HUES48 (cell line): ENCODE results near the gene PIP4P1.
A peak's percentile ranks its signal among the peaks of the same experiment; 100 is the strongest.

ENCODE experiments used
- H3K27ac ChIP-seq: one replicate; pipeline ENCODE4 v1.7.0; 2013; ENCODE audit warnings: low read depth, low read length, inconsistent platforms
- H3K27me3 ChIP-seq: 2 replicates; pipeline ENCODE4 v1.6.1; 2013; ENCODE audit warnings: mild to moderate bottlenecking, low read length; ENCODE audit not compliant: control insufficient read depth, insufficient read depth
- H3K36me3 ChIP-seq: 2 replicates; pipeline ENCODE4 v1.6.1; 2013; ENCODE audit warnings: low read length; ENCODE audit not compliant: control insufficient read depth, insufficient read depth
- H3K4me1 ChIP-seq: 2 replicates; pipeline ENCODE4 v1.6.1; 2013; ENCODE audit warnings: mild to moderate bottlenecking, low read length; ENCODE audit not compliant: control insufficient read depth, insufficient read depth
- H3K4me3 ChIP-seq: 2 replicates; pipeline ENCODE4 v1.5.1; 2013; ENCODE audit warnings: mild to moderate bottlenecking, low read depth, low read length
- H3K9ac ChIP-seq: 2 replicates; pipeline ENCODE4 v1.6.1; 2013; ENCODE audit warnings: mild to moderate bottlenecking, low read depth, low read length, moderate library complexity
- H3K9me3 ChIP-seq: 2 replicates; pipeline ENCODE4 v1.6.1; 2013; ENCODE audit warnings: low read length; ENCODE audit not compliant: control insufficient read depth, insufficient read depth

Gene PIP4P1

DNA sequence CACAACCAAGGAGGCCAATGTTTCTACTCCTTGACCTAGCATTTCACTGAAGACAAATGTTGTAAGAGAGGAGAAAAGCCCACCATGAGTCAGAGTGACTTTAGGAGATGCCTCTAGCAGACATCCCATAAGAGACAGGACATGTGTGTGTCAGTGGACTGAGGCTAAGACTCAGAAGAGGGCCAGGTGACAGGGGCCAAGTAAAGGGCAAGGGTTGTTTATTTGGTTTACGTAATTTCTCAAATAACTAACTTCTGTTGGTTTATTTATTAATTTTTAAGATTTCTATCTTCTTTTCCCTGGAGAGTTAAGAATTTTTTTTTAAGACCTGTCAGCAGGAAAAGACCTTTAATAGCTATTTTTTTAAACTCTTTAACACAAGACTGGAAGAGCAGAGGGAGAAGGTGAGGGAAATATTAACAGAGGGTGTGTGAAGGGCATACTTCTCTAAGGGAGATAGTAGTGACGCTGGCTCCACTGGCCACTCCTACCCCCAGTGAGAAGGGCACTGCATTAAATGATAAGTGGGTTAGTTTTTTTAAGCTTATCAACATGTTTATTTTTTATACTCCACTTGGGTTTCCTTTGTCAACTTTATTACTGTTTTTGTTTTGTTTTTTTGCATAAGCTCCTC, 11.4 kb upstream of the PIP4P1 start:
- peaks cover 59% of the 10 kb centered on the region for H3K36me3 ChIP-seq
- no peak overlapping the region for H3K4me3 ChIP-seq
- no peaks in the 10 kb centered on the region; the same call in 1 of the 2 replicates for H3K4me1 ChIP-seq
- no peak overlapping the region for H3K9ac ChIP-seq
- no peak overlapping the region for H3K27ac ChIP-seq
- H3K9me3 ChIP-seq, result no peaks in the 10 kb centered on the region
- H3K27me3 ChIP-seq, result no peaks in the 10 kb centered on the region

GRCh38 chr14:20470603-20470901, 9.3 kb upstream of the PIP4P1 start:
- Histone ChIP-seq H3K4me1 (no peaks in the 10 kb centered on the region; the same call in 1 of the 2 replicates), H3K27ac (no peak overlapping the region), H3K36me3 (peaks cover 38% of the 10 kb centered on the region), H3K9ac (peak overlapping the region; percentile 76), H3K27me3 (no peaks in the 10 kb centered on the region), H3K9me3 (no peaks in the 10 kb centered on the region), H3K4me3 (peak overlapping the region; percentile 88)

- Histone ChIP-seq H3K9ac (peak overlapping the region; percentile 76), H3K4me3 (peak overlapping the region; percentile 88), H3K9me3 (no peaks in the 10 kb centered on the region), H3K36me3 (peaks cover 33% of the 10 kb centered on the region), H3K27me3 (no peaks in the 10 kb centered on the region), H3K4me1 (no peaks in the 10 kb centered on the region; the same call in 1 of the 2 replicates), H3K27ac (peak overlapping the region; percentile 71)
Measured at GRCh38 chr14:20469890-20470602, 8.8 kb upstream of the PIP4P1 start.

GRCh38 chr14:20469242-20469889, 8.1 kb upstream of the PIP4P1 start, which contains the start of gene PNP:
PNP (plus strand) TSS chr14:20469406; CDS start chr14:20469525, 119 bp downstream.
- Histone ChIP-seq H3K4me1 (no peaks in the 10 kb centered on the region; the same call in 1 of the 2 replicates), H3K4me3 (peak within 1 kb of the TSS; percentile 88), H3K9ac (peak within 1 kb of the TSS; percentile 76), H3K27me3 (no peaks in the 10 kb centered on the region), H3K36me3 (peaks cover 26% of the 10 kb centered on the region), H3K9me3 (no peaks in the 10 kb centered on the region), H3K27ac (peak within 1 kb of the TSS; percentile 71)

GRCh38 chr14:20468764-20469241, 7.6 kb upstream of the PIP4P1 start:
- no peaks in the 10 kb centered on the region for H3K27me3 ChIP-seq
- H3K4me1 ChIP-seq, result no peaks in the 10 kb centered on the region; the same call in 1 of the 2 replicates
- peak overlapping the region; percentile 88 for H3K4me3 ChIP-seq
- H3K36me3 ChIP-seq, result peaks cover 21% of the 10 kb centered on the region
- no peak overlapping the region for H3K9ac ChIP-seq
- H3K27ac ChIP-seq, result peak overlapping the region; percentile 71
- no peaks in the 10 kb centered on the region for H3K9me3 ChIP-seq

DNA sequence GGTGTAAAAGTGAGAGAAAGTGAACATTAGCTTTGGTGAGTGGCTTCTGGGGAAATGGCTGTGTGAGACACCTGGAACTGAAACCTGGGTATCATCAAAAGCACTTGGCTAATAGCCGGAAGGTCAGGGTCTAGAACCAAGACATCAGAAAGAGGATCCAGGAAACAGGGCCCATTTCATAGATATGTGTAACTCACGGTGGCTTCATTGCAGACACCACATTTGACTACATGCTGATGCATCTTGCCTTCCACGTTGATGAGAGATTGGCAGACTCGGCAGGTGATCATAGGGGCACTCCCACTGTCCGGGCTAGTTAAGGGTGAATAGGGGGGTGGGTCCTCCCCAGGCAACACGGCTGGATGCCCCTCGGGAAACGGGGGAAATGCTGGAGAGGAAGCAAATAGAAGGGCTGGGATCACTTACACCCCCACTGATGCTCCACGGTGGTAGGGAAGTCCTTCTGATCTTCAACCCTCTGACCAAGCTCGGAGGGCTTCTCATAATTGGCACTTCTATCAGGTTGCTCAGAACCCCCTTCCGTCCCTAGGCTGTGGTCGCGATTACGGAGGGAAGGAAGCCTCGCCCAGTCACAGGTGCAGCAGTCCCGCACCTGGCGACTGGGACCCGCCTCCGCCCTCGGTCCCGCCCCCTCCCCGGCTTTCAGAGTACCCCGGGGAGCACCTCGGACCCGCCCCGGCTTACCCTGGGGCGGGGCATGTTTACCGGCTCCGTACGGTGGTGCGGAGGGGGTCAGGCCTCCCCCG, 593 bp downstream of the PIP4P1 start:
- Histone ChIP-seq H3K9me3 (no peaks in the 10 kb centered on the region), H3K27ac (peak overlapping the region; percentile 96), H3K36me3 (peaks cover 46% of the 10 kb centered on the region), H3K27me3 (no peaks in the 10 kb centered on the region), H3K4me1 (peaks cover 20% of the 10 kb centered on the region), H3K9ac (peak overlapping the region; percentile 55), H3K4me3 (peak overlapping the region; percentile 90)

DNA sequence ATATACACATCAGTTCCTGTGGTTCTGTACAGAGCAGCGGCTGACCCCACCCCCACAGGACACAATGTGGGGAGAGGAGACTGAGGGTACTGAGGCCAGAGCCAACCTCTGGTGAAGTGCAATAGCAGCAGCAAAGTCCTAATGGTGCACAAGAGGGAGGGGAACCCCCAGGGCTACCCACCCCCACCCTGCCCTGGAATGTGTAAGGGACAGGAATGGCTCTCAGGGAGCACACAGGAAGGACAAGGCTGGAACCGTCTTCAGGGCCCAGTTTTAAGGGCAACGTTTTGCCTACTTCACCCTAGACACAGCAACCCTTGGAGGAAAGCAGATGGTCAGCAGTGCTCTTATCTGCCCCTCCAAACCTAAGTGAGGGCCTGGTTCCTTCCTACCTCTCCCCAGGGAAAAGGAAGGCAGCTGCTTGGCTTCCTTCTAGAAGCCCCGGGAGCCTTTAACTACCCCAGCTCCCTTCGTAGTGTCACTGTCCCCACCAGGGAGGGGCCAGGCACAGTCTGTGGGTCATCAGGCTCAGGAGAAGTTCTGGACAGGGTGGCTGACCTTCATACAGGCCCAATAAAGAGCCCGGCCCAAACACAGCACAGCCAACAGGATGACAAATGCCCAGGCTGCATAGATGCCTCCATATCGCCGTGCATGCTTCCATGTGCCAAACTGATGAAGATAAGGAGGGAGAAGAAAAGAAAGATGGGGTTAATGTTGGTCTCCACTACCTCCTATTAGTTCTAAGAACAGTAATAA, 3.0 kb downstream of the PIP4P1 start:
- H3K27ac ChIP-seq, result peak overlapping the region; percentile 60
- H3K27me3 ChIP-seq, result no peaks in the 10 kb centered on the region
- H3K4me1 ChIP-seq, result peaks cover 20% of the 10 kb centered on the region
- H3K4me3 ChIP-seq, result no peak overlapping the region
- no peak overlapping the region for H3K9ac ChIP-seq
- no peaks in the 10 kb centered on the region for H3K9me3 ChIP-seq
- H3K36me3 ChIP-seq, result peaks cover 46% of the 10 kb centered on the region

DNA sequence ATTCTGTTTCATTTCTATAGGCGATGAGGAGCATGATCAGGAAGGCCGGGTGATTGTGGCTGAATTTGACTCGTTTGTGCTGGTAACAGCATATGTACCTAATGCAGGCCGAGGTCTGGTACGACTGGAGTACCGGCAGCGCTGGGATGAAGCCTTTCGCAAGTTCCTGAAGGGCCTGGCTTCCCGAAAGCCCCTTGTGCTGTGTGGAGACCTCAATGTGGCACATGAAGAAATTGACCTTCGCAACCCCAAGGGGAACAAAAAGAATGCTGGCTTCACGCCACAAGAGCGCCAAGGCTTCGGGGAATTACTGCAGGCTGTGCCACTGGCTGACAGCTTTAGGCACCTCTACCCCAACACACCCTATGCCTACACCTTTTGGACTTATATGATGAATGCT, 4.3 kb downstream of the PIP4P1 start:
- H3K9ac ChIP-seq, result no peak overlapping the region
- H3K4me1 ChIP-seq, result peaks cover 17% of the 10 kb centered on the region
- 0 out of 2 replicates have a peak overlapping the region, but pooled peaks have one; percentile 85 for H3K4me3 ChIP-seq
- peak overlapping the region; percentile 60 for H3K27ac ChIP-seq
- H3K36me3 ChIP-seq, result peaks cover 52% of the 10 kb centered on the region
- no peaks in the 10 kb centered on the region for H3K27me3 ChIP-seq
- H3K9me3 ChIP-seq, result no peaks in the 10 kb centered on the region

DNA sequence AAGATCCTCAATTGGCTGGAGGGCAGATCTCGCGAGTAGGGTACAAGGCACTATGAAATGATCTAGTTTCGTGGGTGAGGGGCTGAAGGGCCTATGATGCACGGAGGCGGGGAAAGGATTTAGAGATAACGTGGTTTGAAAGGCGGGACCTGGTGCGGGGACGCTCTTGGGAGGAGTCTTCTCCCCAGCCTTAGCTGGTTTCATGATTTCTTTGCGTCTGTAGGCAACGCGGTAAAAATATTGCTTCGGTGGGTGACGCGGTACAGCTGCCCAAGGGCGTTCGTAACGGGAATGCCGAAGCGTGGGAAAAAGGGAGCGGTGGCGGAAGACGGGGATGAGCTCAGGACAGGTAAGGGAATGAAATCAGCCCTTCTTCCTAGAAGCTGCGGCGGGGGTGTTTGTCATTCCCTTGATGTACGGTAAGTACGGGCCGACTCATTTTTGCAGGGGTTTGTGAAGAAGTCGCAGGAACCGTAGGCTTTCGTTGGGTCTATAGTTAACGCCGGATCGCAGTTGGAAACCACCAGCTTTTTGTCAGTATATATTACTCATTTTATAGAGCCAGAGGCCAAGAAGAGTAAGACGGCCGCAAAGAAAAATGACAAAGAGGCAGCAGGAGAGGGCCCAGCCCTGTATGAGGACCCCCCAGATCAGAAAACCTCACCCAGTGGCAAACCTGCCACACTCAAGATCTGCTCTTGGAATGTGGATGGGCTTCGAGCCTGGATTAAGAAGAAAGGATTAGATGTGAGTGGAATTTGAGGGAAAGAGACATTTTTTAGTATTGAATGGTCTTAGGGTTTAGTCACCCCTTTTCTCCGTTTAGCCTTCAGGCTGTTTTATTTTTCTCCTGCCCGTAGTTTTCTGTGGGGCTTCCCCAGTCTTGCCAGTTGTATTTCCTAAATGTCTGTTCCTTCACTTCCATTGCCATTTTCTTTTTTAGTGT, 5.6 kb downstream of the PIP4P1 start:
- Histone ChIP-seq H3K36me3 (peaks cover 65% of the 10 kb centered on the region), H3K27ac (peak overlapping the region; percentile 90), H3K27me3 (no peaks in the 10 kb centered on the region), H3K9ac (peak overlapping the region; percentile 91), H3K4me1 (peaks cover 16% of the 10 kb centered on the region), H3K4me3 (peak overlapping the region; percentile 85), H3K9me3 (no peaks in the 10 kb centered on the region)
